Uterus (tissue), 4 donors: ENCODE results near the gene SLX4IP. TPM values are rescaled to one million over a fixed set of nuclear protein-coding genes. Genes with fewer than 3 reads are reported as not detected.

ENCODE experiments used
- DNase-seq, 2 donors: peaks; one replicate each; pipeline ENCODE4 v3.0.0-alpha.2; 2019 to 2020
- H3K27ac ChIP-seq, 2 donors: fragments of 200-600 bp; sonication (generic); 1 replicate in 1 of 2; 2 replicates in 1 of 2; pipeline ENCODE4 v1.5.1; 2016 to 2018
- H3K27me3 ChIP-seq, 2 donors: fragments of 200-600 bp; sonication (generic); one replicate each; pipeline ENCODE4 v1.5.1; 2018 to 2019; ENCODE audit warnings: control low read depth in 1 of 2
- H3K36me3 ChIP-seq, 2 donors: fragments of 200-600 bp; sonication (generic); one replicate each; pipeline ENCODE4 v1.5.1; 2019; ENCODE audit warnings: control low read depth in 1 of 2
- H3K4me1 ChIP-seq, 2 donors: fragments of 200-600 bp; sonication (generic); one replicate each; pipeline ENCODE4 v1.5.1; 2018 to 2019; ENCODE audit warnings: control low read depth in 1 of 2
- H3K4me3 ChIP-seq, 2 donors: fragments of 200-600 bp; sonication (generic); 1 replicate in 1 of 2; 2 replicates in 1 of 2; pipeline ENCODE4 v1.5.1; 2018 to 2019; ENCODE audit warnings: mild to moderate bottlenecking in 1 of 2
- H3K9me3 ChIP-seq, 2 donors: fragments of 200-600 bp; sonication (generic); one replicate each; pipeline ENCODE4 v1.5.1; 2019; ENCODE audit warnings: control low read depth in 1 of 2
- POLR2A ChIP-seq, 2 donors: fragments of 450-650 bp; IDR thresholded peaks; one replicate each; pipeline ENCODE4 v1.6.1; 2016; ENCODE audit warnings: antibody characterized with exemption in 2 of 2, mild to moderate bottlenecking in 1 of 2, moderate library complexity in 1 of 2
- intact Hi-C: fragments of 100-400 bp; cut with DNase I; formaldehyde crosslinking; loops from one replicate; pipeline ENCODE4 v1.15.1; 2023; ENCODE audit warnings: low total_unique reads
- total RNA-seq, 4 donors: library from RNA; depleted of rRNA in 3 of 4; stranded (reverse); fragments of >200 nt in 3 of 4; gene quantifications; one replicate each; pipeline versions ENCODE4 v1.1.0 to v1.2.4, GENCODE V29; 2014 to 2023
- TF ChIP-seq, protein P1 (sequence below), 4 experiments: fragments of 200-600 bp in 2 of 4; fragments of 450-650 bp in 2 of 4; sonication (generic) in 2 of 4; IDR thresholded peaks; one replicate each; pipeline ENCODE4 v1.5.1; 2016 to 2019; ENCODE audit warnings: antibody characterized with exemption in 4 of 4, mild to moderate bottlenecking in 2 of 4, moderate library complexity in 1 of 4
- donor health status: DM: yes; HTN: yes; CAD: no.

The SLX4IP gene
- total RNA-seq, 4 donors from 2014 or later: 0.51 to 7.1 (median 2.0) TPM

DNA sequence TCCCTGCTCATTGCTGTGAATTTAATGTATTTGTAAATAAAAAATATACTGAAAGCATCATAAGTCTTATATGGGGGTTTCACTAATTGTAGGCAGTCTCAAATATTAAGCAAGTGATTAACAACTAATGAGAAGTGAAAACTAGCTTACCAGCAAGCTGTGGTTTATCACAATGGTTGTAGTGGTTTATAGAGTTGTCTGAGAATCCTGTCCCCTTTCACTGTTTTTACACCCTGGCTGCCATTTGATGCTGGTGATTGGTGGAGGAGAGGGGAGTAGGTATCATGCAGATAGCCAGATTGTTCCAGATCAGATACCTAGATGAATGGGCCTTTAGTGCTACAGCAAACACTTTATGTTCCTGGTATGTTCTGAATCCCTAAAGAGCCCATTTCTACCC, 7.1 kb upstream of the SLX4IP start:
- DNase-seq: no peak
- no peak for TF ChIP-seq POLR2A (IDR thresholded peaks at IDR 0.05)
- TF ChIP-seq, protein P1, sequence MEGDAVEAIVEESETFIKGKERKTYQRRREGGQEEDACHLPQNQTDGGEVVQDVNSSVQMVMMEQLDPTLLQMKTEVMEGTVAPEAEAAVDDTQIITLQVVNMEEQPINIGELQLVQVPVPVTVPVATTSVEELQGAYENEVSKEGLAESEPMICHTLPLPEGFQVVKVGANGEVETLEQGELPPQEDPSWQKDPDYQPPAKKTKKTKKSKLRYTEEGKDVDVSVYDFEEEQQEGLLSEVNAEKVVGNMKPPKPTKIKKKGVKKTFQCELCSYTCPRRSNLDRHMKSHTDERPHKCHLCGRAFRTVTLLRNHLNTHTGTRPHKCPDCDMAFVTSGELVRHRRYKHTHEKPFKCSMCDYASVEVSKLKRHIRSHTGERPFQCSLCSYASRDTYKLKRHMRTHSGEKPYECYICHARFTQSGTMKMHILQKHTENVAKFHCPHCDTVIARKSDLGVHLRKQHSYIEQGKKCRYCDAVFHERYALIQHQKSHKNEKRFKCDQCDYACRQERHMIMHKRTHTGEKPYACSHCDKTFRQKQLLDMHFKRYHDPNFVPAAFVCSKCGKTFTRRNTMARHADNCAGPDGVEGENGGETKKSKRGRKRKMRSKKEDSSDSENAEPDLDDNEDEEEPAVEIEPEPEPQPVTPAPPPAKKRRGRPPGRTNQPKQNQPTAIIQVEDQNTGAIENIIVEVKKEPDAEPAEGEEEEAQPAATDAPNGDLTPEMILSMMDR (IDR thresholded peaks at IDR 0.05): no peak
- Histone ChIP-seq H3K9me3 (no peaks in the 10 kb centered on the region), H3K4me3 (no peak overlapping the region), H3K27me3 (no peaks in the 10 kb centered on the region), H3K36me3 (no peaks in the 10 kb centered on the region), H3K27ac (no peak overlapping the region), H3K4me1 (no peaks in the 10 kb centered on the region)
- intact Hi-C loops: loop anchor here (10.0 kb wide), 1 partner anchor 453 kb away; no protein-coding TSS in a partner anchor

DNA sequence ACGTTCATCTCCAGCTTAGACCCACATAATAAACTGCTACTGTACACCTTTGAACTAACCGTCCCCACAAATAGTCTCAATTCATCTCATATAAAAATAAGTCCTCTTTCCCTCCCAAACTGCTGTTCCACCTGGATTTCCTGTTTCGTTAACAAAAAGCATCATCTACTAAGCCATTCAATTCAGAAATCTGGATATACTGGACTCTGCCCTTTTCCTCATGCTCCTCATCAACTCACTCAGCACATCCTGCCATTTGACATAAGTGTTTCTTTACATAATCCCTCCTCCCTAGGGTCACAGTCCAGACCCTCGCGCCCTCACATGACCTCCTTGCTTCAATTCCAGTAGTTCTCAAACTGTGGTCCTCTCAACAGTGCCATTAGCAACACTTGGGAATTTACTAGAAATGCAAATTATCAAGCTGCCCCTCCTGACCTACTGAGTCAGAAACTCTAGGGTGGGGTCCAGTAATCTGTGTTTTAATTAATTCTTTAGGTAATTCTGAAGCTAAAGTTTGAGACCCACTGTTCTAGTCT, 5.6 kb upstream of the SLX4IP start:
- H3K9me3 ChIP-seq: no peaks in the 10 kb centered on the region
- H3K4me3 ChIP-seq: no peak overlapping the region
- no peak for TF ChIP-seq POLR2A (IDR thresholded peaks at IDR 0.05)
- TF ChIP-seq, protein P1 (IDR thresholded peaks at IDR 0.05): no peak
- no peaks in the 10 kb centered on the region for H3K4me1 ChIP-seq
- no peak overlapping the region for H3K27ac ChIP-seq
- intact Hi-C loops: loop anchor here (10.0 kb wide), 1 partner anchor 455 kb away; no protein-coding TSS in a partner anchor
- DNase-seq: no peak
- H3K36me3 ChIP-seq: no peaks in the 10 kb centered on the region
- no peaks in the 10 kb centered on the region for H3K27me3 ChIP-seq

DNA sequence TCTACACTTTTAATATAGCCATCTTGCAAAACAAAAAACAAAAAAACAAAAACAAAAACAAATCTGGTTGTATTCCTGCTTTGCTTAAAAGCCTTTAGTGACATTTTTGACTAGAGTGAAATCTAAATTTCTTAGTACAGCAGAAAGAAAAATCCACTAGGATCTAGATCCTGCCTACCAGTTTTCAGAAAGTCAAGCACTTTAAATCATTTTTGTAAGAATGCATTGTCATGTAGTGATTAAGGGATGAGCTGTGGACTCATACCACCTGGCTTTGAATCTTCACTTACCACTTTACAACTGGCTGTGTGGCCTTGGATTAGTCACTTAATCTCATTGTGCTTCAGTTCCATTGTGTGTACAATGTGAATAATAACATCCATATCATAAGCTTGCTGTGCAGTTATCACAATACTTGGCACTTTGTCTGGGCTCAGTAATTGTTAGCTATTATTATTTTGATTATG, 5.1 kb upstream of the SLX4IP start:
- no peak for DNase-seq
- no peak for TF ChIP-seq POLR2A (IDR thresholded peaks at IDR 0.05)
- TF ChIP-seq, protein P1 (IDR thresholded peaks at IDR 0.05): no peak
- Histone ChIP-seq H3K4me1 (no peaks in the 10 kb centered on the region), H3K4me3 (no peak overlapping the region), H3K27ac (no peak overlapping the region), H3K36me3 (no peaks in the 10 kb centered on the region), H3K9me3 (no peaks in the 10 kb centered on the region), H3K27me3 (no peaks in the 10 kb centered on the region)
- intact Hi-C loops: loop anchor here (10.0 kb wide), 2 partner anchors 245 to 455 kb away; partner anchors contain the start of gene JAG1

- Histone ChIP-seq H3K27me3 (no peaks in the 10 kb centered on the region), H3K36me3 (no peaks in the 10 kb centered on the region), H3K4me1 (no peaks in the 10 kb centered on the region), H3K9me3 (no peaks in the 10 kb centered on the region), H3K27ac (no peak overlapping the region), H3K4me3 (no peak overlapping the region)
- intact Hi-C loops: loop anchor here (10.0 kb wide), 1 partner anchor 244 kb away; the partner anchor contains the start of gene JAG1
- DNase-seq: no peak
- TF ChIP-seq POLR2A (IDR thresholded peaks at IDR 0.05): no peak
- TF ChIP-seq, protein P1 (IDR thresholded peaks at IDR 0.05): no peak
Observed at GRCh38 chr20:10430704-10431103, 4.4 kb upstream of the SLX4IP start.

DNA sequence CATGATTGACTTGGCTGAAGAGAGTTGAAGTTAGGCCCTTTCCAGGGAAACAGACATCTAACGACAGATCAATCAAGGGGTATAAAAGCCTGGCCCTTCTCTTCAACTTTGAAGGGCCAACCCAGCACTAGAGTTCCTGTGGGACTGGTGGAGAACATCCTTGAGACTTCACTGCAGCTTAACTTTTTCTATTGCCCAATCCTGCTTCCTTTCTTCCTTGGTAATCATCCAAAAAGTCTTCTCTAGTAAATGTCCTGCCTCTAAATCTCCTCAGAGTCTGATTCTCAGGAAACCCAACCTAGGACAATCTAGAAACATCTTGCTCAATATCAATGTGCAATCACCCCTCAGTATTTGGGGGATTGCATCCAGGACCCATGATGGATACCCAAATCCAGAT, 3.0 kb upstream of the SLX4IP start:
- Histone ChIP-seq H3K27ac (no peak overlapping the region), H3K36me3 (no peaks in the 10 kb centered on the region), H3K4me1 (no peaks in the 10 kb centered on the region), H3K9me3 (no peaks in the 10 kb centered on the region), H3K27me3 (no peaks in the 10 kb centered on the region), H3K4me3 (no peak overlapping the region)
- TF ChIP-seq POLR2A (IDR thresholded peaks at IDR 0.05): no peak
- TF ChIP-seq, protein P1 (IDR thresholded peaks at IDR 0.05): no peak
- intact Hi-C loops: loop anchor here (10.0 kb wide), 1 partner anchor 243 kb away; the partner anchor contains the start of gene JAG1
- no peak for DNase-seq
